ENCODE data around the gene SURF2.

Gene SURF2

GRCh38 chr9:133404454-133405002 lies 48.2 kb downstream of the SURF2 start:
- no peak for DNase-seq

GRCh38 chr9:133405508-133406438 lies 49.4 kb downstream of the SURF2 start:
- DNase-seq, result no peak

- peak; percentile 18 for DNase-seq
Measured at GRCh38 chr9:133406480-133407307, 50.3 kb downstream of the SURF2 start.

- no peak for DNase-seq
Measured at GRCh38 chr9:133408042-133408441, 51.7 kb downstream of the SURF2 start.
